ENCODE data around the gene TLK2.
"Not testable (repeated sequence)": the region's sequence is repeated elsewhere in the genome, so short reads cannot be mapped to it uniquely, and the experiment has no call there.

Gene TLK2

GRCh38 chr17:62597920-62598319 is 119.3 kb downstream of the TLK2 start:
- in situ Hi-C loops (cut with HindIII; ENCODE audit: low pct_ligation_motif_present, low sequenced_read_pairs): no loop called here
- TF ChIP-seq, protein P1, sequence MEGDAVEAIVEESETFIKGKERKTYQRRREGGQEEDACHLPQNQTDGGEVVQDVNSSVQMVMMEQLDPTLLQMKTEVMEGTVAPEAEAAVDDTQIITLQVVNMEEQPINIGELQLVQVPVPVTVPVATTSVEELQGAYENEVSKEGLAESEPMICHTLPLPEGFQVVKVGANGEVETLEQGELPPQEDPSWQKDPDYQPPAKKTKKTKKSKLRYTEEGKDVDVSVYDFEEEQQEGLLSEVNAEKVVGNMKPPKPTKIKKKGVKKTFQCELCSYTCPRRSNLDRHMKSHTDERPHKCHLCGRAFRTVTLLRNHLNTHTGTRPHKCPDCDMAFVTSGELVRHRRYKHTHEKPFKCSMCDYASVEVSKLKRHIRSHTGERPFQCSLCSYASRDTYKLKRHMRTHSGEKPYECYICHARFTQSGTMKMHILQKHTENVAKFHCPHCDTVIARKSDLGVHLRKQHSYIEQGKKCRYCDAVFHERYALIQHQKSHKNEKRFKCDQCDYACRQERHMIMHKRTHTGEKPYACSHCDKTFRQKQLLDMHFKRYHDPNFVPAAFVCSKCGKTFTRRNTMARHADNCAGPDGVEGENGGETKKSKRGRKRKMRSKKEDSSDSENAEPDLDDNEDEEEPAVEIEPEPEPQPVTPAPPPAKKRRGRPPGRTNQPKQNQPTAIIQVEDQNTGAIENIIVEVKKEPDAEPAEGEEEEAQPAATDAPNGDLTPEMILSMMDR (IDR thresholded peaks at IDR 0.05; ENCODE audit: low read depth, low read length, missing control alignments): no peak
- Histone ChIP-seq H3K27ac (no peak overlapping the region), H3K36me3 (replicated peaks) (peaks cover 42% of the 10 kb centered on the region), H3K4me3 (ENCODE audit: low read depth, low read length) (no peak overlapping the region), H3K27me3 (replicated peaks) (no peaks in the 10 kb centered on the region)
- no peak for DNase-seq

- Histone ChIP-seq H3K27me3 (replicated peaks) (no peaks in the 10 kb centered on the region), H3K4me3 (ENCODE audit: low read depth, low read length) (no peak overlapping the region), H3K36me3 (replicated peaks) (peaks cover 42% of the 10 kb centered on the region), H3K27ac (no peak overlapping the region)
- no peak for DNase-seq
- in situ Hi-C loops (cut with HindIII; ENCODE audit: low pct_ligation_motif_present, low sequenced_read_pairs): no loop called here
- TF ChIP-seq, protein P1 (IDR thresholded peaks at IDR 0.05; ENCODE audit: low read depth, low read length, missing control alignments): no peak
Observed at GRCh38 chr17:62599964-62600657, 121.5 kb downstream of the TLK2 start.

- no peak overlapping the region for H3K4me3 ChIP-seq (ENCODE audit: low read depth, low read length)
- TF ChIP-seq, protein P1 (IDR thresholded peaks at IDR 0.05; ENCODE audit: low read depth, low read length, missing control alignments): no peak
- DNase-seq: no peak
- H3K27me3 ChIP-seq (replicated peaks): no peaks in the 10 kb centered on the region
- H3K36me3 ChIP-seq (replicated peaks): peaks cover 42% of the 10 kb centered on the region
- no peak overlapping the region for H3K27ac ChIP-seq
- in situ Hi-C loops (cut with HindIII; ENCODE audit: low pct_ligation_motif_present, low sequenced_read_pairs): no loop called here
Observed at GRCh38 chr17:62600805-62601204, 122.2 kb downstream of the TLK2 start.

DNA sequence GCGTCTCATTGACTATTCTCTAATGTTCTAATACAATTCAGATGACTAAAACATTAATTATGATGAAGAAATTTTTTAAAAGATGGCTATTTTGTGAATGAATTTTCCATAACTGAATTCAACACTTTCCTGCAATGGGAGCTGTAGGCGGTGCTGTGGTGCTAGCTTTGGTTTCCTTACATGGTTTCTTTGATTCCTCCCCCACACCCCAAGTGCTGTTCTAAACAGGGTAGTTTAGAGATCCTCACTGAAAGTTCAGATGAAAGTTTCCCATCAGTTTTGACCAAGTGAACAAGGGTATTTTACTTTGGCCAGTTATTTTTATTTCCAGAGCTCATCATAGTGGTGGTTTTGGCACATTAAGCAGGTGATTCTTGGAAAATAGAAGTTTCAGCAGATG is 122.8 kb downstream of the TLK2 start:
- Histone ChIP-seq H3K36me3 (replicated peaks) (peaks cover 43% of the 10 kb centered on the region), H3K4me3 (ENCODE audit: low read depth, low read length) (no peak overlapping the region), H3K27me3 (replicated peaks) (no peaks in the 10 kb centered on the region), H3K27ac (no peak overlapping the region)
- no peak for DNase-seq
- in situ Hi-C loops (cut with HindIII; ENCODE audit: low pct_ligation_motif_present, low sequenced_read_pairs): no loop called here
- TF ChIP-seq, protein P1 (IDR thresholded peaks at IDR 0.05; ENCODE audit: low read depth, low read length, missing control alignments): peak; percentile 38

- H3K4me3 ChIP-seq (ENCODE audit: low read depth, low read length); H3K27ac ChIP-seq; H3K27me3 ChIP-seq (replicated peaks); in situ Hi-C loops (cut with HindIII; ENCODE audit: low pct_ligation_motif_present, low sequenced_read_pairs); DNase-seq: not testable (repeated sequence)
- H3K36me3 ChIP-seq (replicated peaks): peaks cover 45% of the 10 kb centered on the region
Observed at GRCh38 chr17:62603783-62604182, 125.2 kb downstream of the TLK2 start.

DNA sequence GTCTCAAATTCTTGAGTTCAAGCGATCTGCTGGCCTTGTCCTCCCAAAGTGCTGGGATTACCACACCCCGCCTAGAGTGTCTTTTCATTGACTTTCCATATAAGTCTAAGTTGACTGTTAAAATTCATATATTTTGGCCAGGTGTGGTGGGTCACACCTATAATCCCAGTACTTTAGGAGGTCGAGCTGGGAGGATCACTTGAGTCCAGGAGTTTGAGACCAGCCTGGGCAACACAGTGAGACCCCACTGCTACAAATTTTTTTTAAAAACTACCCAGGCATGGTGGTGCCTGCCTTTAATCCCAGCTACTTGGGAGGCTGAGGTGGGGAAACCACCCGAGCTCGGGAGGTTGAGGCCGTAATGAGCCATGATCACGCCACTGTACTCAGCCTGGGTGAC is 127.0 kb downstream of the TLK2 start:
- H3K36me3 ChIP-seq (replicated peaks): peaks cover 46% of the 10 kb centered on the region
- no peak for DNase-seq
- no peak overlapping the region for H3K27ac ChIP-seq
- no peaks in the 10 kb centered on the region for H3K27me3 ChIP-seq (replicated peaks)
- TF ChIP-seq, protein P1 (IDR thresholded peaks at IDR 0.05; ENCODE audit: low read depth, low read length, missing control alignments): no peak
- in situ Hi-C loops (cut with HindIII; ENCODE audit: low pct_ligation_motif_present, low sequenced_read_pairs): no loop called here
- no peak overlapping the region for H3K4me3 ChIP-seq (ENCODE audit: low read depth, low read length)
